Endothelial cell of umbilical vein (primary cell): ENCODE measurements around the gene FAM156B. TPM values are rescaled to one million over a fixed set of nuclear protein-coding genes. Genes with fewer than 3 reads are reported as not detected.
"Not testable (repeated sequence)": the region's sequence is repeated elsewhere in the genome, so short reads cannot be mapped to it uniquely, and the experiment has no call there.

ENCODE experiments used
- BruUV-seq: library from RNA; stranded (reverse); fragments of 400-500 nt; replicated peaks from 2 replicates; lab custom pipeline; 2021; lab: Mats Ljungman, UMichigan
- CTCF ChIA-PET: fragments of 300-600, 350-600 bp; sonication (Branson Sonifier 250); formaldehyde crosslinking; loops from one replicate; lab custom pipeline; 2021; ENCODE audit warnings: antibody characterized with exemption, inconsistent platforms; lab: Charles Lee
- POLR2A ChIA-PET: fragments of 300-600, 350-600 bp; sonication (Branson Sonifier 250); formaldehyde crosslinking; loops from one replicate; lab custom pipeline; 2021; ENCODE audit warnings: antibody characterized with exemption, inconsistent platforms; lab: Charles Lee
- DNase-seq: peaks from one replicate; pipeline ENCODE4 v3.0.0-alpha.2; 2011; ENCODE audit warnings: low read depth, low spot score
- FAIRE-seq: peaks from 2 replicates; lab custom pipeline; 2011; peaks lifted over from hg19 to GRCh38; lab: Jason Lieb, UNC
- H2AFZ ChIP-seq: 2 replicates; pipeline ENCODE4 v1.6.0; 2012; ENCODE audit warnings: low read depth, low read length, control low read depth, inconsistent platforms
- H3K27ac ChIP-seq: 2 replicates; pipeline ENCODE4 v1.5.1; 2011; ENCODE audit warnings: low read depth, mild to moderate bottlenecking, control low read depth, low read length, moderate library complexity; ENCODE audit not compliant: insufficient read depth
- H3K27me3 ChIP-seq, 2 experiments: 2 replicates each; pipeline versions ENCODE4 v1.6.0 to v1.6.1; 2011; ENCODE audit warnings: low read length in 2 of 2, mixed read lengths in 1 of 2; ENCODE audit not compliant: control insufficient read depth in 2 of 2, insufficient read depth in 2 of 2
- H3K36me3 ChIP-seq, 2 experiments: 2 replicates in 1 of 2; 3 replicates in 1 of 2; pipeline ENCODE4 v1.5.1; 2011; ENCODE audit warnings: low read length in 2 of 2, mild to moderate bottlenecking in 1 of 2, moderate library complexity in 1 of 2; ENCODE audit not compliant: control insufficient read depth in 2 of 2, insufficient read depth in 2 of 2; ENCODE audit errors: extremely low read depth in 1 of 2
- H3K4me1 ChIP-seq: 3 replicates; pipeline ENCODE4 v1.5.1; 2011; ENCODE audit warnings: mild to moderate bottlenecking, low read length; ENCODE audit not compliant: control insufficient read depth, insufficient read depth; ENCODE audit errors: extremely low read depth
- H3K4me2 ChIP-seq: 2 replicates; pipeline ENCODE4 v1.6.1; 2011; ENCODE audit warnings: low read length, control low read depth, mixed read lengths; ENCODE audit not compliant: insufficient read depth
- H3K4me3 ChIP-seq, 3 experiments: fragments of 200-600 bp in 1 of 3; sonication (generic), shearing (Covaris generic) in 1 of 3; replicated peaks in 1 of 3; 2 replicates each; pipeline ENCODE4 v1.5.1; 2011 to 2016; ENCODE audit warnings: control low read depth in 3 of 3, low read length in 3 of 3, mild to moderate bottlenecking in 2 of 3, inconsistent platforms in 1 of 3, low read depth in 1 of 3, moderate library complexity in 1 of 3; ENCODE audit not compliant: insufficient read depth in 1 of 3
- H3K79me2 ChIP-seq: 2 replicates; pipeline ENCODE4 v1.6.0; 2012; ENCODE audit warnings: low read length, inconsistent platforms; ENCODE audit not compliant: control insufficient read depth, insufficient read depth
- H3K9ac ChIP-seq: replicated peaks from 2 replicates; pipeline ENCODE3; 2011; ENCODE audit warnings: low read length, control low read depth; ENCODE audit not compliant: insufficient read depth; ENCODE audit errors: extremely low read depth
- H3K9me1 ChIP-seq: replicated peaks from 3 replicates; pipeline ENCODE4 v1.6.0; 2011; ENCODE audit warnings: mild to moderate bottlenecking, low read length; ENCODE audit not compliant: control insufficient read depth, insufficient read depth; ENCODE audit errors: extremely low read depth
- H3K9me3 ChIP-seq: replicated peaks from 2 replicates; pipeline ENCODE4 v1.5.1; 2012; ENCODE audit warnings: low read length, inconsistent platforms; ENCODE audit not compliant: control insufficient read depth, insufficient read depth
- H4K20me1 ChIP-seq: replicated peaks from 2 replicates; pipeline ENCODE3; 2011; ENCODE audit warnings: mild to moderate bottlenecking, low read length; ENCODE audit not compliant: control insufficient read depth, insufficient read depth; ENCODE audit errors: extremely low read depth
- CTCF ChIP-seq, 2 donors: IDR thresholded peaks; 1 replicate in 1 of 2; 2 replicates in 1 of 2; pipeline ENCODE4 v1.5.1; 2011; ENCODE audit warnings: low read length in 2 of 2, mild to moderate bottlenecking in 2 of 2, moderate library complexity in 2 of 2, control low read depth in 1 of 2, inconsistent platforms in 1 of 2, low read depth in 1 of 2; ENCODE audit not compliant: insufficient read depth in 1 of 2; ENCODE audit errors: extremely low read depth in 1 of 2
- EZH2 ChIP-seq: IDR thresholded peaks from 2 replicates; pipeline ENCODE4 v1.6.1; 2012; ENCODE audit warnings: borderline replicate concordance, low read depth, mild to moderate bottlenecking, moderate library complexity, low read length, inconsistent platforms; ENCODE audit not compliant: severe bottlenecking
- FOS ChIP-seq: IDR thresholded peaks from 2 replicates; pipeline ENCODE4 v1.6.1; 2011; ENCODE audit warnings: mild to moderate bottlenecking, low read length, moderate library complexity, borderline replicate concordance; ENCODE audit not compliant: insufficient read depth
- GATA2 ChIP-seq: IDR thresholded peaks from 2 replicates; pipeline ENCODE4 v1.7.0; 2011; ENCODE audit warnings: low read depth, mild to moderate bottlenecking, moderate library complexity, mixed read lengths, low read length; ENCODE audit not compliant: insufficient read length, insufficient read depth
- JUN ChIP-seq: IDR thresholded peaks from 2 replicates; pipeline ENCODE4 v1.6.1; 2011; ENCODE audit warnings: borderline replicate concordance, low read depth; ENCODE audit not compliant: insufficient read length, insufficient read depth
- MAX ChIP-seq: IDR thresholded peaks from 2 replicates; pipeline ENCODE4 v1.6.1; 2011; ENCODE audit not compliant: insufficient read depth, insufficient read length
- MYC ChIP-seq: IDR thresholded peaks from one replicate; pipeline ENCODE4 v1.6.1; 2011; ENCODE audit warnings: mild to moderate bottlenecking, low read depth, low read length
- POLR2A ChIP-seq: IDR thresholded peaks from 2 replicates; pipeline ENCODE4 v1.6.1; 2012; ENCODE audit warnings: low read depth, mild to moderate bottlenecking, control low read depth, low read length
- POLR2AphosphoS5 ChIP-seq: IDR thresholded peaks from 2 replicates; pipeline ENCODE4 v1.6.1; 2012; ENCODE audit warnings: low read depth, mild to moderate bottlenecking, control low read depth, low read length, moderate library complexity; ENCODE audit not compliant: insufficient read depth
- dilution Hi-C: fragments of 300-500 bp; cut with MboI; formaldehyde crosslinking; loops from one replicate; pipeline ENCODE4 v1.15.0; 2019; ENCODE audit warnings: low sequenced_read_pairs; ENCODE audit not compliant: extremely low pct_ligation_motif_present
- intact Hi-C: fragments of 100-400 bp; cut with micrococcal nuclease; formaldehyde crosslinking; loops from one replicate; pipeline ENCODE4 v1.10.0; 2022
- polyA plus RNA-seq, 4 experiments: library from polyadenylated mRNA; depleted of rRNA in 3 of 4; stranded (reverse) in 3 of 4; unstranded in 1 of 4; fragments of >200 nt; gene quantifications; 2 replicates each; pipeline versions ENCODE4 v1.2.1 to v1.2.3, GENCODE V29; 2011 to 2012; ENCODE audit warnings: missing spikeins in 1 of 4
- total RNA-seq: library from RNA; stranded (reverse); gene quantifications from 2 replicates; pipeline ENCODE4 v1.2.3, GENCODE V29; 2021

FAM156B gene
- total and polyA plus RNA-seq, 2 donors (not counting 3 experiments of a cell fraction or from before 2014, with no cell fraction given), result 16.7 to 33.9 TPM

GRCh38 chrX:52870046-52870445 is 27.1 kb upstream of the FAM156B start:
- intact Hi-C loops (no loop called here), dilution Hi-C loops (no loop called here)
- ChIA-PET CTCF (no interaction called here), POLR2A (interaction anchor here (0.6 kb wide), 1 partner anchor 228 kb away, joined by 6 read pairs; no protein-coding TSS in a partner anchor)
- Histone ChIP-seq H3K4me1 (no peaks in the 10 kb centered on the region), H3K27me3 (no peaks in the 10 kb centered on the region), H3K36me3 (no peaks in the 10 kb centered on the region), H4K20me1 (no peaks in the 10 kb centered on the region), H3K9me3 (no peaks in the 10 kb centered on the region), H3K4me2 (no peak overlapping the region), H3K4me3 (no peak overlapping the region), H3K9ac (no peak overlapping the region), H3K79me2 (no peaks in the 10 kb centered on the region), H3K27ac (no peak overlapping the region), H3K9me1 (no peaks in the 10 kb centered on the region), H2AFZ (no peak overlapping the region)
- FAIRE-seq (no peak), DNase-seq (no peak)
- TF ChIP-seq CTCF (IDR thresholded peaks at IDR 0.05; ENCODE audit: extremely low read depth in 1 of 2, insufficient read depth in 1 of 2, low read depth in 1 of 2, low read length in 2 of 2), result no peak
- no peak for TF ChIP-seq POLR2A
- no peak for TF ChIP-seq MAX
- TF ChIP-seq EZH2, result no peak
- TF ChIP-seq MYC, result no peak
- TF ChIP-seq JUN, result no peak
- no peak for TF ChIP-seq GATA2
- no peak for TF ChIP-seq POLR2AphosphoS5
- TF ChIP-seq FOS, result no peak
- BruUV-seq, result no TSS peak

GRCh38 chrX:52873825-52874224 is 23.3 kb upstream of the FAM156B start:
- intact Hi-C loops, FAIRE-seq, H3K36me3 ChIP-seq, H2AFZ ChIP-seq, BruUV-seq, H3K4me3 ChIP-seq, H3K9ac ChIP-seq, H4K20me1 ChIP-seq, H3K4me1 ChIP-seq, dilution Hi-C loops, H3K27ac ChIP-seq, CTCF ChIA-PET, DNase-seq, H3K27me3 ChIP-seq, H3K9me3 ChIP-seq, H3K79me2 ChIP-seq, H3K4me2 ChIP-seq, POLR2A ChIA-PET, H3K9me1 ChIP-seq: not testable (repeated sequence)
